GM19397 (cell line): ENCODE measurements around the gene SLC4A1AP.

Source experiments
- ATAC-seq: cut with Tn5 transposase; IDR thresholded peaks from one replicate; pipeline ENCODE4 v1.9.1; 2021; ENCODE audit warnings: mild to moderate bottlenecking, moderate library complexity; ENCODE audit not compliant: unreplicated experiment

Gene SLC4A1AP

GRCh38 chr2:27739058-27739373 lies 75.3 kb downstream of the SLC4A1AP start:
- no peak for ATAC-seq

GRCh38 chr2:27741673-27742072 lies 78.0 kb downstream of the SLC4A1AP start:
- no peak for ATAC-seq

GRCh38 chr2:27742571-27742970 lies 78.9 kb downstream of the SLC4A1AP start:
- no peak for ATAC-seq
